Trophoblast cell (in vitro differentiated cells and primary cell): ENCODE results near the gene IL36G.

Experiments used
- DNase-seq, 2 donors: peaks; one replicate each; pipeline ENCODE4 v3.0.0-alpha.2; 2016
- H2AFZ ChIP-seq: 2 replicates; pipeline ENCODE4 v1.6.1; 2013; ENCODE audit warnings: low read length, moderate library complexity, mild to moderate bottlenecking; ENCODE audit not compliant: insufficient read depth, poor library complexity
- H2AK5ac ChIP-seq: 2 replicates; pipeline ENCODE4 v1.6.1; 2013; ENCODE audit warnings: mild to moderate bottlenecking, low read length
- H2BK120ac ChIP-seq: 2 replicates; pipeline ENCODE4 v1.6.1; 2013; ENCODE audit warnings: low read length, mild to moderate bottlenecking, moderate library complexity; ENCODE audit not compliant: insufficient read depth, poor library complexity
- H2BK12ac ChIP-seq: 2 replicates; pipeline ENCODE4 v1.6.1; 2013; ENCODE audit warnings: mild to moderate bottlenecking, low read length, moderate library complexity
- H2BK5ac ChIP-seq: 2 replicates; pipeline ENCODE4 v1.6.1; 2013; ENCODE audit warnings: low read length, low read depth, moderate library complexity, mild to moderate bottlenecking; ENCODE audit not compliant: poor library complexity
- H3K14ac ChIP-seq: 2 replicates; pipeline ENCODE4 v1.6.1; 2013; ENCODE audit warnings: mild to moderate bottlenecking, low read length
- H3K18ac ChIP-seq: 2 replicates; pipeline ENCODE4 v1.6.1; 2013; ENCODE audit warnings: mild to moderate bottlenecking, low read length
- H3K23ac ChIP-seq: 2 replicates; pipeline ENCODE4 v1.6.1; 2013; ENCODE audit warnings: low read length
- H3K27ac ChIP-seq: 2 replicates; pipeline ENCODE4 v1.5.1; 2013; ENCODE audit warnings: low read depth, mild to moderate bottlenecking, inconsistent platforms, low read length, moderate library complexity
- H3K27me3 ChIP-seq: 2 replicates; pipeline ENCODE4 v1.6.1; 2013; ENCODE audit warnings: inconsistent platforms, mild to moderate bottlenecking, low read length, moderate library complexity; ENCODE audit not compliant: insufficient read depth
- H3K36me3 ChIP-seq, 2 experiments: 1 replicate in 1 of 2; 2 replicates in 1 of 2; pipeline ENCODE4 v1.6.1; 2013; ENCODE audit warnings: low read length in 2 of 2, mild to moderate bottlenecking in 2 of 2, moderate library complexity in 1 of 2; ENCODE audit not compliant: insufficient read depth in 2 of 2, control insufficient read depth in 1 of 2
- H3K4ac ChIP-seq: 2 replicates; pipeline ENCODE4 v1.6.1; 2013; ENCODE audit warnings: low read depth, mild to moderate bottlenecking, low read length, moderate library complexity
- H3K4me1 ChIP-seq, 2 experiments: 1 replicate in 1 of 2; 2 replicates in 1 of 2; pipeline ENCODE4 v1.6.1; 2013; ENCODE audit warnings: low read length in 2 of 2, mild to moderate bottlenecking in 2 of 2, moderate library complexity in 1 of 2; ENCODE audit not compliant: insufficient read depth in 2 of 2, control insufficient read depth in 1 of 2
- H3K4me2 ChIP-seq: 2 replicates; pipeline ENCODE4 v1.6.1; 2013; ENCODE audit warnings: inconsistent platforms, mild to moderate bottlenecking, low read length, moderate library complexity
- H3K4me3 ChIP-seq: 2 replicates; pipeline ENCODE4 v1.5.1; 2013; ENCODE audit warnings: mild to moderate bottlenecking, low read depth, low read length, inconsistent platforms
- H3K79me1 ChIP-seq: one replicate; pipeline ENCODE4 v1.6.1; 2013; ENCODE audit warnings: low read length
- H3K79me2 ChIP-seq: 2 replicates; pipeline ENCODE4 v1.6.1; 2013; ENCODE audit warnings: low read length, mild to moderate bottlenecking; ENCODE audit not compliant: control insufficient read depth, insufficient read depth, poor library complexity
- H3K9ac ChIP-seq: 2 replicates; pipeline ENCODE4 v1.6.1; 2013; ENCODE audit warnings: mild to moderate bottlenecking, low read length
- H3K9me3 ChIP-seq: 2 replicates; pipeline ENCODE4 v1.6.1; 2013; ENCODE audit warnings: low read depth, mild to moderate bottlenecking, control low read depth, inconsistent platforms, low read length; ENCODE audit not compliant: insufficient read depth
- H4K12ac ChIP-seq: 2 replicates; pipeline ENCODE4 v1.6.1; 2013; ENCODE audit warnings: low read depth, mild to moderate bottlenecking, low read length, moderate library complexity
- H4K8ac ChIP-seq: 2 replicates; pipeline ENCODE4 v1.6.1; 2013; ENCODE audit warnings: low read depth, mild to moderate bottlenecking, low read length, moderate library complexity
- H4K91ac ChIP-seq: one replicate; pipeline ENCODE4 v1.6.1; 2013; ENCODE audit warnings: low read depth, mild to moderate bottlenecking, low read length, moderate library complexity
- WGBS: extraction: QIAGEN DNeasy Blood & Tissue Kit; methylation state at CpG from one replicate; pipeline ENCODE4 v1.1.7; 2013; ENCODE audit warnings: missing lambda C conversion rate; ENCODE audit not compliant: insufficient read length, insufficient coverage; ENCODE audit errors: extremely low coverage; 5-methylcytosine and 5-hydroxymethylcytosine counted together

The IL36G gene

DNA sequence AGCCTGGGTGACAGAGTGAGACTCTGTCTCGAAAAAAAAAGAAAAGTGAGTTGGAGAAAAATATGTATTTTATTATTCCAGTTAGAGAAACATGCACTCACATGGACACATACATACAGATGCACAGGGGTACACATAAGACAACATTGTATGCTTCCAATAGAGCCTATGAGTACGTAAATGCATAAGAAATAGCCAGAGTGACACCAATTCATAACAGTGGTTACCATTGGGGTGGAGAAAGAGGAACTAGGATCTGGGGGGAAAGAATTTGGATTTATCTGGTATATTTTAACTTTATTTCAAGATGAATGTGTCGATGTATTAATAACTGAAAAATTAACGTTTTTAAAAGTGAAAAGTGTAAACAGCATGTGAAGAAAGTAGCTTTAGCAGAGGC, 43.5 kb downstream of the IL36G start:
- no peak for DNase-seq
- H4K8ac ChIP-seq = no peak overlapping the region
- H4K91ac ChIP-seq = no peak overlapping the region
- WGBS = 100% methylated on average over 2 of the region's 4 CpGs
- H3K4ac ChIP-seq = no peak overlapping the region
- no peaks in the 10 kb centered on the region for H3K27me3 ChIP-seq
- H3K27ac ChIP-seq = no peak overlapping the region
- no peaks in the 10 kb centered on the region for H3K4me1 ChIP-seq
- no peak overlapping the region for H2BK5ac ChIP-seq
- H3K9ac ChIP-seq = no peak overlapping the region
- no peak overlapping the region for H2AK5ac ChIP-seq
- no peak overlapping the region for H2AFZ ChIP-seq
- H3K4me2 ChIP-seq = no peak overlapping the region
- no peaks in the 10 kb centered on the region for H3K9me3 ChIP-seq
- H3K79me1 ChIP-seq = no peaks in the 10 kb centered on the region
- H3K23ac ChIP-seq = no peak overlapping the region
- H4K12ac ChIP-seq = no peak overlapping the region
- no peak overlapping the region for H3K14ac ChIP-seq
- H2BK120ac ChIP-seq = no peak overlapping the region
- no peak overlapping the region for H3K18ac ChIP-seq
- H3K36me3 ChIP-seq = no peaks in the 10 kb centered on the region
- H3K79me2 ChIP-seq = no peaks in the 10 kb centered on the region
- H3K4me3 ChIP-seq = no peak overlapping the region
- no peak overlapping the region for H2BK12ac ChIP-seq

DNA sequence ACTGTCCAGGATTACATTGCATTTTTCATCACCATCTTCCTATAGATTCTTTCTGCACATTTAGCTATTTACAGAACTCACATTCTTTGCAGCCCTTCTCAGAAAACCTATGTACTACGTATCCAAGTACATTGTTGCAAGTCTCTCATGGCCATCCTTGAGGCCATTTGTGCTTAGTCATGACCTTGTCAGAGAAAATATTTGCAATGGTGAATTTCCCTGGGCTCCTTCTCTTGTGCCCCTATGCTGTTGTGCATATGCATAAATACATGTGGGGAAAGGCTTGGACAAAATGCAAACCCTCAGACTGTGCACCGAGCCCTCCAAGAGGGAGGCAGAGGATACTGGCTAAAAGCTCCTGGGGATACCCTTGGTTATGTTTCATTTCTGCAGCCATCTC, 47.0 kb downstream of the IL36G start:
- DNase-seq = peak; percentile 12 to 64
- WGBS = no CpG with 5 or more reads among the region's 2 CpGs
- Histone ChIP-seq H3K4me1 (no peaks in the 10 kb centered on the region), H3K79me1 (no peaks in the 10 kb centered on the region), H3K27me3 (no peaks in the 10 kb centered on the region), H2AK5ac (no peak overlapping the region), H4K91ac (no peak overlapping the region), H3K79me2 (no peaks in the 10 kb centered on the region), H3K9ac (no peak overlapping the region), H2AFZ (no peak overlapping the region), H3K14ac (no peak overlapping the region), H3K4me2 (no peak overlapping the region), H2BK120ac (no peak overlapping the region), H3K9me3 (no peaks in the 10 kb centered on the region), H2BK5ac (no peak overlapping the region), H3K23ac (no peak overlapping the region), H3K18ac (no peak overlapping the region), H3K4me3 (no peak overlapping the region), H4K12ac (no peak overlapping the region), H3K36me3 (no peaks in the 10 kb centered on the region), H4K8ac (no peak overlapping the region), H2BK12ac (no peak overlapping the region), H3K27ac (no peak overlapping the region), H3K4ac (no peak overlapping the region)

DNA sequence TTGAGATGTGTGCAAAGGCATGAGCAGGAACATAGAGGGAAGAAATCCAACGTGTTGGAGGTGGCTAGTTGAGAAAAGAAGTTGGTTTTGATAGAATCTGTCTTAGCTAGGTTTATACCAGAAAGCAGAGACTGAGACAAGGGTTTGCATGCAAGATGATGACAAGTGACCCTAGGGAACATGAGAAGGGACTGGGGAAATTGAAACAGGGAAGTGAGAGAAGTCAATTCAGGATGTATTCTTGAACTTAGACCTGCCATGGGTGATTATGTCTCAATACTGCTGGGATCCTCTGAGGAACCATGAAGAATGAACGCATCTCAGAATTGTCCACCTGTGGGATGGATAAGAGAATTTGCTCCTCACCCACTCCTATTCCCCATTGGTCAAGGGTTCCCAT, 47.9 kb downstream of the IL36G start:
- H3K4me2 ChIP-seq = no peak overlapping the region
- no CpG with 5 or more reads among the region's 2 CpGs for WGBS
- no peak for DNase-seq
- no peak overlapping the region for H3K14ac ChIP-seq
- no peaks in the 10 kb centered on the region for H3K27me3 ChIP-seq
- H3K4ac ChIP-seq = no peak overlapping the region
- H3K79me2 ChIP-seq = no peaks in the 10 kb centered on the region
- H2AFZ ChIP-seq = no peak overlapping the region
- no peak overlapping the region for H2BK120ac ChIP-seq
- H3K9ac ChIP-seq = no peak overlapping the region
- no peak overlapping the region for H3K18ac ChIP-seq
- no peak overlapping the region for H3K27ac ChIP-seq
- H3K79me1 ChIP-seq = no peaks in the 10 kb centered on the region
- H4K12ac ChIP-seq = no peak overlapping the region
- no peak overlapping the region for H2BK5ac ChIP-seq
- no peaks in the 10 kb centered on the region for H3K4me1 ChIP-seq
- no peak overlapping the region for H3K4me3 ChIP-seq
- no peaks in the 10 kb centered on the region for H3K9me3 ChIP-seq
- no peak overlapping the region for H4K8ac ChIP-seq
- no peak overlapping the region for H3K23ac ChIP-seq
- no peak overlapping the region for H2AK5ac ChIP-seq
- no peak overlapping the region for H2BK12ac ChIP-seq
- no peaks in the 10 kb centered on the region for H3K36me3 ChIP-seq
- no peak overlapping the region for H4K91ac ChIP-seq

DNA sequence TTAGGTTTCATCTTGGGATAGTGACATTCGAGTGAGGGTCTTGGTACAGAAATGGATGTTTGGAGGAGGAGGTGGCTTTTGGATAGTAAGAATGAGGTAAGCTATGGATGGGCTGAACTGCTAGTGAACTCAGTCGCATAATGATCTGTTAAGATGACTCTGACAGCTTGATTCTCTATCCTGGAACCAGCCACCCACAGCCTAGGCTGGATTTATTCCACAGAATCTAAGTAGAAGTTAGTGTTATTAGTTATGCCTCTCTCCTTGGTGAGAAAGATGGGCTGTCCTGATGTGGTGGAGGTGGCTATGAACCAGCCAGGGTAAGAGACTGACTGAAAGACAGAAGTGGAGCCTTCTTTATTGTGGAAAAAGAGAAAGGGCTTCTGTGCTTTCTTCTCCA, 49.9 kb downstream of the IL36G start:
- Histone ChIP-seq H3K4ac (no peak overlapping the region), H3K18ac (no peak overlapping the region), H3K9ac (no peak overlapping the region), H3K79me1 (no peaks in the 10 kb centered on the region), H3K36me3 (no peaks in the 10 kb centered on the region), H3K23ac (no peak overlapping the region), H3K9me3 (no peaks in the 10 kb centered on the region), H4K91ac (no peak overlapping the region), H3K79me2 (no peaks in the 10 kb centered on the region), H3K4me1 (no peaks in the 10 kb centered on the region), H2BK12ac (no peak overlapping the region), H2AFZ (no peak overlapping the region), H3K27me3 (no peaks in the 10 kb centered on the region), H3K4me2 (no peak overlapping the region), H4K8ac (no peak overlapping the region), H3K27ac (no peak overlapping the region), H3K14ac (no peak overlapping the region), H2AK5ac (no peak overlapping the region), H2BK120ac (no peak overlapping the region), H2BK5ac (no peak overlapping the region), H4K12ac (no peak overlapping the region), H3K4me3 (no peak overlapping the region)
- no peak for DNase-seq
- no CpG with 5 or more reads among the region's 2 CpGs for WGBS
